Psoas muscle (tissue), 8 donors: ENCODE results near the gene COQ9. TPM values are rescaled to one million over a fixed set of nuclear protein-coding genes. Genes with fewer than 3 reads are reported as not detected.

Experiments used
- ATAC-seq, 4 donors: fragments of 200-7000 bp; cut with Tn5 transposase; one replicate each; pipeline ENCODE4 v1.9.1; 2020; ENCODE audit warnings: moderate library complexity in 3 of 4, mild to moderate bottlenecking in 2 of 4
- DNase-seq, 2 donors: peaks; one replicate each; pipeline ENCODE4 v3.0.0-alpha.2; 2020
- H3K27ac ChIP-seq: fragments of 200-600 bp; one replicate; pipeline ENCODE4 v1.8.0; 2022
- H3K27me3 ChIP-seq, 3 donors: fragments of 200-600 bp in 1 of 3; one replicate each; pipeline versions ENCODE4 v1.6.1 to v1.8.0; 2013 to 2022; ENCODE audit warnings: low read length in 2 of 3, mild to moderate bottlenecking in 2 of 3, moderate library complexity in 1 of 3; ENCODE audit not compliant: insufficient read depth in 3 of 3
- H3K36me3 ChIP-seq, 2 donors: fragments of 200-600 bp in 1 of 2; one replicate each; pipeline versions ENCODE4 v1.6.1 to v1.8.0; 2013 to 2022; ENCODE audit warnings: low read depth in 1 of 2, mild to moderate bottlenecking in 1 of 2, moderate library complexity in 1 of 2; ENCODE audit not compliant: insufficient read depth in 1 of 2
- H3K4me1 ChIP-seq: fragments of 200-600 bp; one replicate; pipeline ENCODE4 v1.8.0; 2022
- H3K4me3 ChIP-seq: fragments of 200-600 bp; one replicate; pipeline ENCODE4 v1.8.0; 2022; ENCODE audit warnings: mild to moderate bottlenecking
- H3K9me3 ChIP-seq: fragments of 200-600 bp; one replicate; pipeline ENCODE4 v1.8.0; 2022
- WGBS, 3 donors: extraction: QIAGEN DNeasy Blood & Tissue Kit; methylation state at CpG; one replicate each; pipeline versions ENCODE4 v1.1.6 to v1.1.7; 2013; 5-methylcytosine and 5-hydroxymethylcytosine counted together
- intact Hi-C, 2 donors: fragments of 100-400 bp; cut with DNase I; formaldehyde crosslinking; loops; one replicate each; pipeline versions ENCODE4 v1.11.0 to v1.14.2; 2022
- polyA plus RNA-seq, 3 donors: library from polyadenylated mRNA; stranded (reverse); fragments of 200-250 nt; gene quantifications; one replicate each; pipeline ENCODE4 v1.2.3, GENCODE V29; 2013
- total RNA-seq, 4 donors: library from RNA; stranded (reverse); fragmentation: NEBNext Ultra II Directional in 2 of 4; extraction: Animal tissue kit (Norgen Biotek cat#: 25700) in 2 of 4; gene quantifications; one replicate each; pipeline versions ENCODE4 v1.2.1 to v1.2.4, GENCODE V29; 2021 to 2023
- TF ChIP-seq, protein P1 (sequence below): fragments of 200-600 bp; IDR thresholded peaks from one replicate; pipeline ENCODE4 v1.8.0; 2022; ENCODE audit warnings: antibody characterized with exemption
- donor health status: healthy with polysubstance abuse.
- donor health status: DM: no; HTN: no; CAD: no; lungs with moderate emphysema.
- donor health status: Bipolar disorder and iron deficiency.
- donor health status: healthy.
- donor health status: DM: yes; HTN: yes; CAD: no.
- donor health status: DM: no; HTN: no; CAD: no.
- donor health status: DM: no; HTN: no; CAD: no.
- donor health status: DM: yes; HTN: yes; CAD: no.

Gene COQ9
- total and polyA plus RNA-seq, 7 donors = 85.0 to 184 (median 149) TPM

DNA sequence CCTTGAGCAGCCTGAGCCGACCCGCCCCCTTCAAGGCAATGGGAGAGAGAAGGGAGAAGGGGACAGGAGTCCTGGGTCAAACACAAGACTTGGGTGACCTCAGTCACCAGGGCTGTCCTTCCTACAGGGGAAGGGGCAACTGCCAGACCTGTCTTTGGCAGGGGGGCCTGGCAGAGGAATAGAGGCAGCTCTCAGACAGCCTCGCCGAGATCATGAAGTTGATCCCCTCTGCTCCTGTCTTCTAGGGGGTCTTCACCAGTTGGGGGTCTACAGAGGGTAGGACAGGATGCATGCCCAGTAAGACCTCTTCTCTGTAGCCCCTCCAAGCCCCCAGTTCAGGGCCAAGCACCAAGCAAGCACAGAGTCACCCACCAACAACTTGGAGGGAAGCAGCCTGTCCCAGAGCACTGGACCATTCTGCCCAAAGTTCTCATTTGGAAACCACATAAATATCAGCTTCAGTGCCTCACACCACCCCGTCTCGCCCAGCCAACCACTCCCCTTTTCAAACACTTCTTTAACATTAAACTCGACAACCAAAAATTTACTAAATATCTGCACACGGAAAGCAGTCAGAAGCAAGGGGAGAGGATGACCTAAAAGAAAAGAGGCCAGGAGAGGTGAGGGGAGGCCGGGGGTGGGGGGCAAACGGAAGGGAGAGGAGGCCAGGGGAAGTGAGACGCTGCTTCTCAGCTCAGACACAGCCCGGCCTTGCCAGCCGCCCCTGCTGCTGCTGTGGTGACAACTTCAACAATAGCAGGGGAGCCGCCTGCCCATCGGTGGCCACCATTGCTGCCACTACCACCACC, 31.3 kb downstream of the COQ9 start:
- WGBS, 3 donors = 40 to 42% (median 42%) methylated on average over 14 to 15 of the region's 15 CpGs
- intact Hi-C loops = loop anchor here in 1 of 2 donors (5.0 kb wide), 1 partner anchor 39 kb away; no protein-coding TSS in a partner anchor
- TF ChIP-seq, protein P1, sequence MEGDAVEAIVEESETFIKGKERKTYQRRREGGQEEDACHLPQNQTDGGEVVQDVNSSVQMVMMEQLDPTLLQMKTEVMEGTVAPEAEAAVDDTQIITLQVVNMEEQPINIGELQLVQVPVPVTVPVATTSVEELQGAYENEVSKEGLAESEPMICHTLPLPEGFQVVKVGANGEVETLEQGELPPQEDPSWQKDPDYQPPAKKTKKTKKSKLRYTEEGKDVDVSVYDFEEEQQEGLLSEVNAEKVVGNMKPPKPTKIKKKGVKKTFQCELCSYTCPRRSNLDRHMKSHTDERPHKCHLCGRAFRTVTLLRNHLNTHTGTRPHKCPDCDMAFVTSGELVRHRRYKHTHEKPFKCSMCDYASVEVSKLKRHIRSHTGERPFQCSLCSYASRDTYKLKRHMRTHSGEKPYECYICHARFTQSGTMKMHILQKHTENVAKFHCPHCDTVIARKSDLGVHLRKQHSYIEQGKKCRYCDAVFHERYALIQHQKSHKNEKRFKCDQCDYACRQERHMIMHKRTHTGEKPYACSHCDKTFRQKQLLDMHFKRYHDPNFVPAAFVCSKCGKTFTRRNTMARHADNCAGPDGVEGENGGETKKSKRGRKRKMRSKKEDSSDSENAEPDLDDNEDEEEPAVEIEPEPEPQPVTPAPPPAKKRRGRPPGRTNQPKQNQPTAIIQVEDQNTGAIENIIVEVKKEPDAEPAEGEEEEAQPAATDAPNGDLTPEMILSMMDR = no peak
- Histone ChIP-seq H3K27me3 (no peaks in the 10 kb centered on the region), H3K36me3 (peaks cover 0 to 5% of the 10 kb centered on the region in 2 donors), H3K9me3 (no peaks in the 10 kb centered on the region), H3K27ac (no peak overlapping the region), H3K4me3 (peak overlapping the region; percentile 59), H3K4me1 (no peaks in the 10 kb centered on the region)
- DNase-seq = no peak
- ATAC-seq = no peak

DNA sequence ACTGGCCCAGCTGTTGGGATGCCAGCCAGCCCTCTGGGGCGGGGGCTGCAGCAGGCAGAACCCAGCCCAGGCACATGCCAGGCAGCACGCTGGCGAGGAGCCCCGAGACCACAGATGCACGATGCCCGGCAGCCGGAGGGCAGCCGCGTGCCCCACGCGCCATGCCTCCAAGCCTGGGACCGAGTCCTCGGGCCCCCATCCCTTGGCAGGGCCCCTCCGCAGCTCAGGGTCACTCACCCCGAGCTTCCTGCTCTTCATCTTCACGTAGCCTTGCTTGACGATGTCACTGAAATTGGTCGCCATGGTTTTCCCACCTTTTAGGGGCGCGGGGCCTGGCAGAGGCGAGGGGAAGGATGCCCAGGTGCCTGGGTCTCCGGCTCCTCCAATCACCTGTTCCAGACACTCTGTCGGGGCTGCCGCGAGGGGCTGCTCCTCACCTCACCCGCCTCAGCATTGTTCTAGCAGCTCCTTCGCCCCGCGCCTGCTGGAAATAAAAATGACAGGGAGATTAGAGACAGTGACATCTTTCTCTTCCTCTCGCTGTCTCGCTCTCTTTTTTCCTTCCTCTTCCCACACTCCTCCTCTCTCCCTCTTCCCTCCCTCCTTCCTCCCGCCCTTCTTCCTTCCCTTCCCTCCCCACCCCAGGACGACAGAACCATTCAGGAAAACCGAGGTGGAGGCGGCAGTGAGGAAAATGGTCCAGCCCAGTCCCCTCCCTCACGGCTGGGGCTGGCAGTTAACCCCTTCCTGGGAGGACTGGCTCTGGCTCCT, 32.1 kb downstream of the COQ9 start:
- H3K27ac ChIP-seq = no peak overlapping the region
- TF ChIP-seq, protein P1 = no peak

DNA sequence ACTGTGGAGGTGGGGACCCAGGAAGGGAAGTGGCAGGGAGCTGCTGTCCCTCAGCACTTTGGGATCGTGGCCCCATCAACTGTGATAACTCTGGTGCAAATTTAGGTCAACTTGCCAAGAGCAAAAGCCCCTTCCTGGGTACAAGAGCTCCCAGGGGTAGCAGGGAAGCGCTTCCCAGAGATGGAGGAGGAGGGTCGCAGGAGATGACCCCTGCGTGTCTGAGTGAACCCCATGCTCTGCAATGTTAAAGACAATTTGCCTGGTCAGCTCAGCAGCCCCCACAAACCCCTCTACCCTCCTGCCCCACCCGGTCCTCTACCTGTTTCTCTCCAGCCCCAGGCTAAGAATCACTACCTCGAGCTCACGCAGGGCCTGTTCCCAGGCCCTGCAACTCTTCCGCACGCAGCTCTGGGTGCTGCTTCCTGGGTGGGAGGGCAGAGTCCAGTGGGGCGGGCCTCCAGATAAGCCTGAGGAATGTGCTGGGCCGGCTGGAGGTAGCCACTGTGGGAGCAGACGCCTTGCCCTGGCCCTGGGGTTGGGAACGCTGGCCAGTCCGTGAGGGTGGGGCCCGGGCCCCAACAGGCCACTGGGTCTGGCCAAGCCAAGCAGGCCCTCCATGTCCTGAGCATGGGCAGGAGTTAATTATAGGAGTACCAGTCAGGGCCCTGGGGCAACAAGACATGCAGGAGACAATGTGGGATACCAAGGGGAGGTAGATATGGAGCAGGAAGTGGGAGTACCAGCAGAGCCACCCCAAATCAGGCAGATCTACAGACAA, 32.9 kb downstream of the COQ9 start:
- no peaks in the 10 kb centered on the region for H3K36me3 ChIP-seq
- H3K9me3 ChIP-seq = no peaks in the 10 kb centered on the region
- peak overlapping the region; percentile 59 for H3K4me3 ChIP-seq
- H3K27me3 ChIP-seq = no peaks in the 10 kb centered on the region
- peak in 3 of 4 donors; percentile 18 to 57 (median 36) for ATAC-seq
- intact Hi-C loops = loop anchor here in 1 of 2 donors (5.0 kb wide), 1 partner anchor 37 kb away; no protein-coding TSS in a partner anchor
- TF ChIP-seq, protein P1 = no peak
- H3K4me1 ChIP-seq = peaks cover 2% of the 10 kb centered on the region
- WGBS, 3 donors = 36 to 54% (median 47%) methylated on average over 15 of the region's 15 CpGs
- peak; percentile 48 to 71 for DNase-seq
- peak overlapping the region; percentile 18 for H3K27ac ChIP-seq

More for the DNA sequence above, 32.1 kb downstream of the COQ9 start:
- intact Hi-C loops = loop anchor here in 1 of 2 donors (5.0 kb wide), 1 partner anchor 38 kb away; no protein-coding TSS in a partner anchor
- DNase-seq = peak in 1 of 2 donors; percentile 65
- no peaks in the 10 kb centered on the region for H3K4me1 ChIP-seq
- no peaks in the 10 kb centered on the region for H3K9me3 ChIP-seq
- no peaks in the 10 kb centered on the region for H3K27me3 ChIP-seq
- whole genome bisulfite sequencing, 3 donors = 7 to 9% (median 7%) methylated on average over 32 to 36 of the region's 36 CpGs
- peak overlapping the region; percentile 59 for H3K4me3 ChIP-seq
- peak in 1 of 4 donors; percentile 32 for ATAC-seq
- H3K36me3 ChIP-seq = peaks cover 0 to 3% of the 10 kb centered on the region in 2 donors

DNA sequence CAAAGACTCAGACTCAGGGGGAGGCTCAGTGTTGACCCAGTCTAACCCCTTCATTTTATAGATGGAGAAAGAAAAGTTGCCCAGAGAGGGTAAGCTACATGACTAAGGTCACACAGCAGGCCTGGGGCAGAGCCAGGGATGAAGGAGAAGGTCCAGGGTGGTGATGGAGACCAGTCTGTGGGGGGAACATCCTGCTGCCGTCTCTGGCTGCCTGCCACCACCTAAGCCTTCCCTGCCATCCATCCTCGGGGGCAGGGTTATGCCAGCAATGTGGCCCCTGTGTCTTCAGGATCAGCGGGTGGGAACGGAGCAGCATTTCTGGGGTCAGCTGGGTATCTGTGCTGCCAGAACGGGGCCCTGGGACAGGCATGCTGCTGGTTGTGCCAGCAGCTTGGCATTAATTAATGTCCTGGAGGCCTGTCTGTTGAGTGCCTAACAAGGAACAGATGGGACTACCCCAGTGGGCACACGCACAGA, 33.5 kb downstream of the COQ9 start:
- no peaks in the 10 kb centered on the region for H3K27me3 ChIP-seq
- ATAC-seq (no peak), DNase-seq (no peak)
- 43 to 54% (median 48%) methylated on average over 6 of the region's 6 CpGs for WGBS, 3 donors
- TF ChIP-seq, protein P1 = no peak
- H3K9me3 ChIP-seq = no peaks in the 10 kb centered on the region
- H3K36me3 ChIP-seq = no peaks in the 10 kb centered on the region
- H3K4me3 ChIP-seq = no peak overlapping the region
- H3K27ac ChIP-seq = no peak overlapping the region
- intact Hi-C loops = no loop called here
- H3K4me1 ChIP-seq = peaks cover 9% of the 10 kb centered on the region
